ENCODE data around the gene NPEPPS. TPM values are rescaled to one million over a fixed set of nuclear protein-coding genes. Genes with fewer than 3 reads are reported as not detected.

Gene NPEPPS
- total and polyA plus RNA-seq, 2 of the 13 experiments (the other 11 are each of a cell fraction or from before 2014, with no cell fraction given) = 53.5 to 127 TPM

DNA sequence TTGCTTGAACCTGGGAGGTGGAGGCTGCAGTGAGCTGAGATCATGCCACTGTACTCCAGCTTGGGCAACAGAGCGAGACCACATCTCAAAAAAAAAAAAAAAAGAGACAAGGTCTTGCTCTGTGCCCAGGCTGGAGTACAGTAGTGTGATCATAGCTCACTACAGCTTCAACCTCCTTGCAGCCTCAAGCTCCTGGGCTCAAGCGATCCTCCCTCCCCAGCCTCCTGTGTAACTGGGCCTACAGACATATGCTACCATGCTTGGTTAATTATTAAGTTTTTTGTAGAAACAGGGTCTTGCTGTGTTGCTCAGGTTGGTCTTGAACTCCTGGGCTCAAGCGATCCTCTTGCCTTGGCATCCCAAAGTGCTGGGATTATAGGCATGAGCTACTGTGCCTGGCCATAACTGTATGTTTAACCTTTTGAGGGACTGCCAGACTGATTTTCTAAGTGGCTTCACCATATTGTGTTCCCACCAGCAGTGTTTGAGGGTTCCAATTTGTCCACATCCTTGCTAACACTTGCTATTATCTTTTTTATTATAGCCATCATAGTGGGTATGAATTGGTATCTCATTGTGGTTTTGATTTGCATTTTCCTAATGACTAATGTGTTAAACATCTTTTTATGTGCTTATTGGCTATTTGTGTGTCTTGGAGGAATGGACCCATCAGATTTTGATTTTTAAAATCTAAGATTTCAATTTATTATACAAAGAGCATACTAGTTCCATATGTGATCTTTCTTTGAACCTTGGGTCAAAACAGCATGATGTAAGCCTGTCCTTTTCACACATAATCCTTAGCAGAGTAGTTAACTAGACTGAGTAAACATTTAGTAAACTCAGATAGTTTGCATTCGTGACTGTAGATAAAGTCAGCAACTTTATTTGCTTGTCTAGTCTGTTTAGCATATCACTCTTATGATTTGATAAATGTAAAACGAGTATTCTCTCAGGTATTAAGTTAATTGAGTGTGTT, 80.8 kb downstream of the NPEPPS start (continued):
- TF ChIP-seq GATAD2A (CRISPR knock-in tag; IDR thresholded peaks at IDR 0.05) (0 out of 2 replicates have a peak, but pooled peaks have one; percentile 18), ZNF343 (CRISPR knock-in tag; IDR thresholded peaks at IDR 0.05) (no peak), POLR2G (IDR thresholded peaks at IDR 0.05; ENCODE audit: low read depth, low read length) (no peak)

GRCh38 chr17:47615766-47616424, 85.0 kb downstream of the NPEPPS start:
- 79% methylated on average over 8 of the region's 8 CpGs for WGBS (ENCODE audit: low lambda C conversion rate)
- BruUV-seq (replicated peaks) = no TSS peak
- Histone ChIP-seq H3K9ac (ENCODE audit: insufficient read depth, low read depth, low read length) (no peak overlapping the region), H3K79me2 (ENCODE audit: insufficient read depth, low read length) (no peaks in the 10 kb centered on the region), H3K4me3 (replicated peaks in 1 of 3; ENCODE audit: insufficient read depth in 1 of 3, low read depth in 2 of 3, low read length in 3 of 3) (no peak overlapping the region), H3K36me3 (replicated peaks in 1 of 2; ENCODE audit: control insufficient read depth in 1 of 2, insufficient read depth in 2 of 2, low read length in 2 of 2) (peaks cover 10 to 63% of the 10 kb centered on the region in 2 experiments), H3K27ac (ENCODE audit: extremely low read length, insufficient read depth, low read length) (no peak overlapping the region), H3K9me3 (ENCODE audit: low read length) (no peaks in the 10 kb centered on the region), H4K20me1 (ENCODE audit: insufficient read depth, low read length) (no peaks in the 10 kb centered on the region), H2AFZ (ENCODE audit: low read length) (no peak overlapping the region), H3K27me3 (ENCODE audit: control insufficient read depth in 1 of 2, insufficient read depth in 2 of 2, low read length in 2 of 2) (no peaks in the 10 kb centered on the region), H3K4me2 (ENCODE audit: low read depth, low read length) (no peak overlapping the region), H3K4me1 (ENCODE audit: insufficient read depth, low read length) (0 out of 2 replicates have a peak, but pooled peaks cover 10% of the 10 kb centered on the region)
- intact Hi-C loops (cut with micrococcal nuclease; ENCODE audit: unreplicated experiment) (loop anchor here (2.0 to 10.0 kb wide), 4 partner anchors 114 to 391 kb away; no protein-coding TSS in a partner anchor), in situ Hi-C loops (cut with HindIII; ENCODE audit: extremely low pct_ligation_motif_present, low pct_unique_long_range_greater_than_20kb) (loop anchor here (25.0 kb wide), 2 partner anchors 104 to 254 kb away; no protein-coding TSS in a partner anchor)
- POLR2A ChIA-PET = interaction anchor here (1.0 kb wide), 1 partner anchor 293 kb away, joined by 3 read pairs; no protein-coding TSS in a partner anchor
- peak; percentile 62 for ATAC-seq
- peak; percentile 52 for DNase-seq (ENCODE audit: low spot score)
- peak; percentile 92 for FAIRE-seq
- TF ChIP-seq STAG1 (CRISPR knock-in tag; IDR thresholded peaks at IDR 0.05) = peak; percentile 79
- 0 out of 2 replicates have a peak, but pooled peaks have one; percentile 21 for TF ChIP-seq ISL2 (CRISPR knock-in tag; IDR thresholded peaks at IDR 0.05)
- TF ChIP-seq RAD21 (CRISPR knock-in tag; IDR thresholded peaks at IDR 0.05) = peak; percentile 54
- peak; percentile 56; the same call in 1 of the 2 replicates for TF ChIP-seq SMC3 (IDR thresholded peaks at IDR 0.05; ENCODE audit: low read length)
- TF ChIP-seq CTCF (CRISPR knock-in tag; IDR thresholded peaks at IDR 0.05) = peak; percentile 73
- no peak for TF ChIP-seq ZNF383 (CRISPR knock-in tag; IDR thresholded peaks at IDR 0.05; ENCODE audit: borderline replicate concordance)
- TF ChIP-seq, protein P1, sequence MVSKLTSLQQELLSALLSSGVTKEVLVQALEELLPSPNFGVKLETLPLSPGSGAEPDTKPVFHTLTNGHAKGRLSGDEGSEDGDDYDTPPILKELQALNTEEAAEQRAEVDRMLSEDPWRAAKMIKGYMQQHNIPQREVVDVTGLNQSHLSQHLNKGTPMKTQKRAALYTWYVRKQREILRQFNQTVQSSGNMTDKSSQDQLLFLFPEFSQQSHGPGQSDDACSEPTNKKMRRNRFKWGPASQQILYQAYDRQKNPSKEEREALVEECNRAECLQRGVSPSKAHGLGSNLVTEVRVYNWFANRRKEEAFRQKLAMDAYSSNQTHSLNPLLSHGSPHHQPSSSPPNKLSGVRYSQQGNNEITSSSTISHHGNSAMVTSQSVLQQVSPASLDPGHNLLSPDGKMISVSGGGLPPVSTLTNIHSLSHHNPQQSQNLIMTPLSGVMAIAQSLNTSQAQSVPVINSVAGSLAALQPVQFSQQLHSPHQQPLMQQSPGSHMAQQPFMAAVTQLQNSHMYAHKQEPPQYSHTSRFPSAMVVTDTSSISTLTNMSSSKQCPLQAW (CRISPR knock-in tag; IDR thresholded peaks at IDR 0.05) = 0 out of 2 replicates have a peak, but pooled peaks have one; percentile 20
- TF ChIP-seq SAP130 (CRISPR knock-in tag; IDR thresholded peaks at IDR 0.05; ENCODE audit: low read depth) = 0 out of 2 replicates have a peak, but pooled peaks have one; percentile 13
- peak; percentile 26; the same call in 1 of the 2 replicates for TF ChIP-seq ZNF414 (CRISPR knock-in tag; IDR thresholded peaks at IDR 0.05)
- TF ChIP-seq MIXL1 (CRISPR knock-in tag; IDR thresholded peaks at IDR 0.05) = 0 out of 2 replicates have a peak, but pooled peaks have one; percentile 14
- no peak for TF ChIP-seq KDM6A (CRISPR knock-in tag; IDR thresholded peaks at IDR 0.05; ENCODE audit: low read depth)
- CTCF ChIA-PET (ENCODE audit: low intra/inter-chr PET ratio, low total read pairs) = interaction anchor here (1.4 to 2.3 kb wide), 2 partner anchors 254 to 386 kb away, joined by 5 to 11 read pairs; no protein-coding TSS in a partner anchor
